Measurements from ENCODE around the gene COPG1. TPM values are rescaled to one million over a fixed set of nuclear protein-coding genes. Genes with fewer than 3 reads are reported as not detected.

Gene COPG1
- polyA plus RNA-seq, 3 donors = 59.9 to 94.5 (median 60.2) TPM

DNA sequence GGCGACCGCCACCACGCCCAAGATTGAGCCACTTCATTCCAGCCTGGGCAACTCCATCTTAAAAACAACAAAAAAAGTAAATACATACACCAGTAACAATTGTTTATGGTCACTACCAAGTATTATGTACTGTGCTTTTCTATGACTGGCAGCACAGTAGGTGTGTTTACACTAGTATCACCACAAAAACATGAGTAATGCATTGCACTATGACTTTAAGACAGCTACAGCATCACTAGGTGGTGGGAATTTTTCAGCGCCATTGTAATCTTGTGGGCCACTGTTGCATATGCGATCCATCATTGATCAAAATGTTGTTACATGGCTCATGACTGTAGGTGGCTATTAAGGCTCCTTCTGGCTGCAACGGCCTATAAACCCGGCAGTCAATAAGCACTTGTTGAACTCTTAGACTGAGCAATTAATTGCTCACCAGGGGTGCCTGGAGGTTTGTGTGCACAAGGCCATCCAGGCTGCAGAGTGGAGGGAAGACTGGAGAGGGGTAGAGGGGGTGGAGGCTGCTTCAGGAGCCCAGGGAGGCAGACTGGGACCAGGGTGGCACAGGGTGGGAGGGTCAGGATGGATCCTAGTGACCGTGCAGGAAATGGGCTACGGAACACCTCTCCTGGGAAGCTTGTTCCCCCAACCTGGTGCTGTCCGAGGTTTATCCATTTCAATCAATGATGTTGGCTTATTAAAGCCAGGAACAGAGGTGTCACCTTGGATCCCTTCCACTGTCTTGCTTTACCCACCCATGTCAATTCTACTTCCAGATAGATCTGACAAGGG is 17.9 kb upstream of the COPG1 start:
- Mint-ChIP-seq H3K4me3 (peak overlapping the region; percentile 51 to 74), H3K36me3 (peaks cover 17 to 19% of the 10 kb centered on the region in 2 donors), H3K9me3 (peaks cover 0 to 4% (median 0%) of the 10 kb centered on the region in 7 donors), H3K27me3 (ENCODE audit: low read depth in 3 of 3) (peaks cover 0 to 4% (median 3%) of the 10 kb centered on the region in 3 donors), H3K4me1 (peaks cover 84% of the 10 kb centered on the region), H3K27ac (peak overlapping the region; percentile 97 to 100 (median 99))
- Histone ChIP-seq H3K9ac (ENCODE audit: insufficient read depth, low read length, poor library complexity, severe bottlenecking) (peak overlapping the region; percentile 68), H4K20me1 (ENCODE audit: insufficient read depth, low read length) (no peaks in the 10 kb centered on the region), H3K4me3 (replicated peaks in 1 of 3; ENCODE audit: low read depth in 2 of 3, low read length in 3 of 3) (peak overlapping the region in 1 of 3 experiments; percentile 43), H3K79me2 (ENCODE audit: insufficient read depth, low read length) (peaks cover 26% of the 10 kb centered on the region), H3K4me2 (replicated peaks; ENCODE audit: extremely low read depth, low read length, poor library complexity, severe bottlenecking) (peak overlapping the region; percentile 50), H3K36me3 (replicated peaks in 1 of 2; ENCODE audit: control insufficient read depth in 1 of 2, insufficient read depth in 2 of 2, low read length in 2 of 2) (no peaks in the 10 kb centered on the region), H3K27me3 (ENCODE audit: control insufficient read depth in 2 of 2, insufficient read depth in 2 of 2, low read length in 2 of 2) (no peaks in the 10 kb centered on the region), H3K9me3 (replicated peaks in 1 of 2; ENCODE audit: control insufficient read depth in 1 of 2, insufficient read depth in 1 of 2, low read length in 2 of 2) (no peaks in the 10 kb centered on the region), H2AFZ (ENCODE audit: insufficient read depth, low read depth, low read length, poor library complexity, severe bottlenecking) (no peak overlapping the region), H3K27ac (ENCODE audit: low read depth in 1 of 2, low read length in 2 of 2) (peak overlapping the region; percentile 97 to 100), H3K4me1 (ENCODE audit: control insufficient read depth in 1 of 2, insufficient read depth in 2 of 2, low read length in 2 of 2) (peaks cover 91 to 93% of the 10 kb centered on the region in 2 donors)
- DNase-seq = peak in 2 of 3 donors; percentile 62 to 81
- TF ChIP-seq CTCF (IDR thresholded peaks at IDR 0.05) = no peak
- WGBS (ENCODE audit: insufficient coverage) = 84% methylated on average over 3 of the region's 10 CpGs
- intact Hi-C loops (cut with micrococcal nuclease) = no loop called here

DNA sequence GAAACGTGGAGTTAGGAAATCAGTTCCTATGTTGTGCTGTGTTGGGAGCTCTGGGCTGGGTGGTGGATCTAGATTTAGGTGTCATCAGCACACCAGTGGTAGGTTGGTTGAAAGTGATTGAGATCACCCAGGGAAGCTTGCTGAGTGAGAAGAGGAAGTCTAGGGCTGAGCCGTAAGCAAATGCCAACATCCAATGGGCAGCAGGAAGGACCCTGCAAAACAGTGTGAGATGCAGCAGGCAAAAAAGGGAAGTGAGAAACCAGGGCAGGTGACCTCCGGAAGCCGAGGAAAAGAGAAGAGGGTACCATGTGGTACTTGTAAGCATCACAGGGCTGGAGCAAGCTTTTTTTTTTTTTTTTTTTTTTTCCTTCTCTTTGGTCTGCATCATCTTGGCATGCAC is 15.9 kb upstream of the COPG1 start:
- no peaks in the 10 kb centered on the region for H3K36me3 ChIP-seq (replicated peaks in 1 of 2; ENCODE audit: control insufficient read depth in 1 of 2, insufficient read depth in 2 of 2, low read length in 2 of 2)
- H2AFZ ChIP-seq (ENCODE audit: insufficient read depth, low read depth, low read length, poor library complexity, severe bottlenecking) = no peak overlapping the region
- DNase-seq = peak; percentile 97 to 100 (median 98)
- H3K4me3 ChIP-seq (replicated peaks in 1 of 3; ENCODE audit: low read depth in 2 of 3, low read length in 3 of 3) = peak overlapping the region in 1 of 3 experiments; percentile 9
- H3K27me3 Mint-ChIP-seq (ENCODE audit: low read depth in 3 of 3) = peaks cover 0 to 4% (median 3%) of the 10 kb centered on the region in 3 donors
- H3K27ac Mint-ChIP-seq = peak overlapping the region; percentile 98 to 99 (median 99)
- H3K9me3 ChIP-seq (replicated peaks in 1 of 2; ENCODE audit: control insufficient read depth in 1 of 2, insufficient read depth in 1 of 2, low read length in 2 of 2) = no peaks in the 10 kb centered on the region
- H3K4me1 ChIP-seq (ENCODE audit: control insufficient read depth in 1 of 2, insufficient read depth in 2 of 2, low read length in 2 of 2) = peaks cover 86 to 89% of the 10 kb centered on the region in 2 donors
- H3K27me3 ChIP-seq (ENCODE audit: control insufficient read depth in 2 of 2, insufficient read depth in 2 of 2, low read length in 2 of 2) = no peaks in the 10 kb centered on the region
- H3K4me1 Mint-ChIP-seq = peaks cover 76% of the 10 kb centered on the region
- TF ChIP-seq CTCF (IDR thresholded peaks at IDR 0.05) = no peak
- H3K27ac ChIP-seq (ENCODE audit: low read depth in 1 of 2, low read length in 2 of 2) = peak overlapping the region; percentile 97 to 99
- WGBS (ENCODE audit: insufficient coverage) = 0% methylated on average over 2 of the region's 4 CpGs
- no peaks in the 10 kb centered on the region for H4K20me1 ChIP-seq (ENCODE audit: insufficient read depth, low read length)
- peaks cover 34% of the 10 kb centered on the region for H3K79me2 ChIP-seq (ENCODE audit: insufficient read depth, low read length)
- peak overlapping the region; percentile 63 for H3K9ac ChIP-seq (ENCODE audit: insufficient read depth, low read length, poor library complexity, severe bottlenecking)
- H3K4me3 Mint-ChIP-seq = peak overlapping the region in 1 of 2 donors; percentile 1
- no peak overlapping the region for H3K4me2 ChIP-seq (replicated peaks; ENCODE audit: extremely low read depth, low read length, poor library complexity, severe bottlenecking)
- intact Hi-C loops (cut with micrococcal nuclease) = no loop called here
- H3K9me3 Mint-ChIP-seq = peaks cover 0 to 3% (median 0%) of the 10 kb centered on the region in 7 donors
- peaks cover 17 to 21% of the 10 kb centered on the region in 2 donors for H3K36me3 Mint-ChIP-seq
